HS-27A (cell line): Measurements from ENCODE around the gene BNIP5.

Experiments
- DNase-seq: peaks from one replicate; pipeline ENCODE4 v3.0.0-alpha.2; 2012; ENCODE audit warnings: low read depth, missing footprints

The BNIP5 gene

DNA sequence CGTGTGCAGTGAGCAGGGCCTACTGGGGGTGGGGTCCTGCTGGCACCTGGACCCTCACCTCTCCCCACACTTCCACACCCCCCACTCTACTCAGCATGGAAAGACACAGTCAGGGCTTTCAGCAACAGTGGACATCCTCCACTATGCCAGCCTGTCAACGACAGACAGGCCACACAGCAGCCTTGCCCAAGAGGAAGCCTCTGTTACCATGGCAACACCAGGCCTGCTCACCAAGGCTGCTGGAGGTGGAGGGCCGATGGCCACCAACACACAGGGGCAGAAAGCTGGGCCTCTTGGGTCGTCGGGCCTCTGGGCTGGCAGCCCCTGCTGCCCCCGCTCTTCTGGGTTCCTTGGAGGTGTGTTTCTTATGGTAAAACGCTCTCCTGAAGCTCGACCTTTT lies 13.6 kb downstream of the BNIP5 start:
- DNase-seq, result no peak

DNA sequence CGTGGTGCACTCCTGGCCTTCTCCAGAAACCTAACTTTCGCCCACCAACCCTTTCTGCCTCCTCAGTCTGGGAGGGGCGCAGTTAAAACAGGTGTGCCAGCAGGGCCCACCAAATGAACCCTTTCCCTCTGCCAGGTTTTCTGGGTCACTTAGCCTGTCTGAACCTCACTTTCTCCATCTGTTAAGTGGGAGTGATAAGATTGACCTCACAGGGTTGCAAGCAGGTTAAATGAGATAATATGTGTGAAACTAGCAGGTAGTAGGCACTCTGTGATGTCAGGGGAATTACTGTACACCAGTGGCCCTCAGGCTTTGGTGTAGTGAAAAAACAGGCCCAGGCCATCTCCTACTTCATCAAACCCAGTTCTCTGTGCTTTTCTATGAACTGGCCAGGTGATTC lies 14.1 kb downstream of the BNIP5 start:
- no peak for DNase-seq

DNA sequence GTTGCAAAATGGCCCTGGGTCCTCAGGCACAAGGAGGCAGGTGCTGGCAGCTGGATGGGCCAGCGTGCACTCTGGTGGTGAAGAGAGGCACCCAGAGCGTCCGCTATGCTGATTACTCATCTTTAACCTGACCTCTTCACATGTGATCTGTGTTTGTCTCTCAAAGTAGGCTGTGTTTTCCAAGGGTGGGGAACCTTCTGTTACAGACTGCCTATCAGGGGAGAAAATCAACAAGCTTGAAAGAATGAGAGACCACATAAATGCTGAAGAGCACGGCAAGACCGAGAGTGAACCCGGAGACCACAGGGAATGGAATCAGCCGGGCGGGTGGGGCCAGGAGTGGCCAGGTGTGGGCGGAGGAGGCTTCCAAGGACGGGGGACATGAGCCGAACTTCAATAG lies 16.2 kb downstream of the BNIP5 start:
- no peak for DNase-seq

DNA sequence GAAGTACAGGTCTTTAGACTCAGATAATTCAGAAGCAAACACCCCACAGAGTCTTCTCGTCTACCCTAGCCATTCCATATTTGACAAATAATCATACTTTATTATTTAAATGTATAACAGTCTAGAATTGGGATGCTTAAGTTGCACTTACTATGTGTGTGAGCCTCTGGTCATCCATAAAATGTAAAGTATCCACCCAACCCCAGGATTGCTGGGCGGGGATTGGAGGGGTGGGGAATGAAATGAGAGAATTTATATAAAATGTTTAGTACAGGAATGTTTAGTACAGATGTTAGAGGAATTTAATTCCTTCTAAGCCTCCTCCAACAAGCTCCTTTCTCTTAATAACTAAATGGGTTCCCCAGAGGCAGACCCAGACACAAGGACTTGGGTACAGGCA lies 16.9 kb downstream of the BNIP5 start:
- no peak for DNase-seq

DNA sequence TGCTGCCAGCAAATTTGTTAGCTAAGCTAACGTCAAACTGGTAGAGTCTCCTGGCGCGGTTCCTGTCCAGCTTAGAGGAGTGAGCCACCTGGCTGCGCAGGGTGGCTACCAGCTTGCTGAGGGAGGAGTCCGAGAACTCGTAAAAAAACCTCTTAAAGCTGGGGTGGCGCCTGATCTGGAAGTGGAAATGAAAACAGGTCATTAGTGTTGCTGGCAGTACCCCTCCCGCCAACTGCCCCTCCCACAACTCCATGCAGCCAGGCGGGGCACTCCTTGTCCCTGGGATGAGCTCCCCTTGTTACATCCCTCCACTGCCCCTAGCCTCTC lies 17.3 kb downstream of the BNIP5 start:
- no peak for DNase-seq

DNA sequence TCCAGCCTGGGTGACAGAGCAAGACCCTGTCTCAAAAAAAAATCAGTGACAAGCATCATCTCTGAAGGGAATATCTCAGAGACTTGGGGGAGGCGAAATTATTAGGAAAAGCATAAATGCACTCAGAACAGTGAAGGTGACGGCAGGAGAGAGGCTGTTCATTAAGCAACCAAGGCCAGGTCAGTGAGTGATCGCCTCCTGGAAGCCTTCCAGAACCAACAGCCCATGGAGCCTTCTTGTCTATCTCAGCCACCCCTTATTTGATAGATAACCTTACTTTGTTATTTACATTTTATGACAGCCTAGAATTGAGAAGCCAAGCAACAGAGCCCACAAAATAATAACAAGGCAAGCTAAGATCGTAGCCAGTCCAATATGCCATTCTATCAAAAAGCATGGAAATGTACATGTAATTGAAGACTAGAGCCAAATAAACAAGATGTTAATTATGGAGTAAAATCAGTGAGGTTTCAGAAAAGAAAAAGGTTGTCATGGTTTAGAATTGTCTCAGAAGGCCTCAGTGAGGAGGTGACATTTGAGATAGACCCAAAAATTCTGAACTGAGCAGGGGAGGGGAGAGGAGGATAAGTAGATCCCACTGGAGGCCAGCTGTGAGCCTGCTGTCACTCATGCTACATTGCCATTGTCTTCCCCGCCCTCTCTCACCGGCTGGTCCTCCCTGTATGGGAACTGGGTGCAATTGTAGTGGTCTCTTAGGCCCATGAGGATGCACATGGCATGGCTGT lies 17.8 kb downstream of the BNIP5 start:
- no peak for DNase-seq

DNA sequence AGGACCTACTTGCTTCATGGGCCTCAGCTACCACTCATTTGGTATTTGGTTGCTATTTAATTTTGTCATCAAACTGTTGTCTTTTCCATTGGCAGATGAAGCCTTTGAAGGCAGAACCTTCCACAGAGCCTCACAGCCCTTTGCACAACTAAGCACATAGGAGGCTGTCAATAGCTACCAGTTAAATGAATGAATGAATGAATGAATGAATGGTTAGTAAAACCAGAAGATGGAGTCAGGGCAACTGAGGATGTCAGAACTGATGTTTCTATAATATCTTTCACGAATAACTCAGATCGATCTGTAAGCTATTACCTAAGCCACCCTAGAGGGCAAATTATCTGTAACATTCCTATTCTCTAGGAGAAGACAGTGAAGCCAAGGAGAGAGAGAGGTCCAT lies 19.1 kb downstream of the BNIP5 start:
- no peak for DNase-seq

DNA sequence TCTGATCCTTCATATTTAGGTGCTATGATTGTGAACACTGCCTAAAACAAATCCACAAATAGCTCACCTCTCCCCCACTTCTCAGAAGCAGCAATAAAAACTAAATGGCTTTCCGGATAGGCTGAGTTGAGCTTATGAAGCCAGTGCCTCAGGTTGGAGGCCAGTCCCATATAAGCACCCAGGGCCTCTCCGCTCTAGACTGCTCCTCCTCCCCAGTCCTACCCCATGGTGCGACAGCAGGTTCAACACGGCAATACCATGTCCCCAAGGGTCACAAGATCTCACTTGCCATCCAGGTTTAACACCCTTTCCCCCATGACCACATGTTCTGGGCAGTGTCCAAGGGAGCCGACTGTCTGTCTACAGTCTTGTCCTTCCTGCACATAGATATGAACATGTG lies 20.8 kb downstream of the BNIP5 start:
- DNase-seq, result no peak

DNA sequence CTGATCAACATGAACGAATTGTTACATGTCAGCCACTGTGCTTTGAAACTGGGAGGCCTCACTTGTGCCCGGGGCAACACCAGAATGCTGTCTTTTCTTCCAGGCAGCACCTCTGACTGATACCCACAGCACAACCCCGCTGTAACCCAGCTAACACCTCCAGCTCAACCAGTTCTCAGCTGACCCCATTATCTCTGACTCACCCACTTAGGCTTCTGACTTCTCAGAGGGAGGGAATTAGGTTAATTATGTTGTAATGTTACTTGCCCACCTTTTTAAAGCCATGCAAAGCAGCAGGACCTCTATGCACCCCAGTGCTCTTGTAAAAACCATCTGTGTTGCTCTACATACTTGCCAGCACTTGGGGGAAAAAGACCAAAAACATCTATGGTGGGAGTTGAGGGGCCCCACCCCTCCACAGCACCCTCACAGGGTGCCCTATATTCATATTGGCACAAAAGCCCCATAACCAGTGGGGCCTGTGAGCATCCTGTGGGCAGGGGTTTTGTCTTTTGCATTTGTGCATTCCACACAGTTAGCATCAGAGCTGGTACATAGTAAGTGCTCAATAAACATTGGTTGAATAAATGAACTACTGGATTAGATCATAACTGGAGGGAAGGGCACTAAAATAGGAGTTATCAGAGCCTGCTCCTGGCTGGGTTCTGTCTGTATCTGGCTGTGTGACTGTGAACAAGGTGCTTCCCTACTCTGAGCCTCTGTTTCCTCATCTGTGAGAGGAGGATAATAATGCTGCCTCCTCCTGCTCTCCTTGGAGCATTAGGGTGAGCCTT lies 22.3 kb downstream of the BNIP5 start:
- no peak for DNase-seq

DNA sequence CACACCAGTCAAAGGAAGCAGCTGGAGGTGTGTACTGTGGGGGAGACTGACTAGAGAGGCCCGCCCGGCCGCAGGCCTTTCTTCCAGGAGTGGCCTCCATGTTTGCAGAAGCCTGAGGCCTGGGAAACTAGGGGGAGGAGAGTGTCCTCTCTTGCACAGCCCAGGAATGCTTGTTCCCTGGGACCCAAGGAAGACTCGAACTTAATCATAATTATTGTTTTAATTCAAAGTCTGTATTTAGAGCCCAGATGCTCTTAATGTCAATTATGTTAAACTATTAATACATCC lies 23.1 kb downstream of the BNIP5 start:
- DNase-seq, result no peak

DNA sequence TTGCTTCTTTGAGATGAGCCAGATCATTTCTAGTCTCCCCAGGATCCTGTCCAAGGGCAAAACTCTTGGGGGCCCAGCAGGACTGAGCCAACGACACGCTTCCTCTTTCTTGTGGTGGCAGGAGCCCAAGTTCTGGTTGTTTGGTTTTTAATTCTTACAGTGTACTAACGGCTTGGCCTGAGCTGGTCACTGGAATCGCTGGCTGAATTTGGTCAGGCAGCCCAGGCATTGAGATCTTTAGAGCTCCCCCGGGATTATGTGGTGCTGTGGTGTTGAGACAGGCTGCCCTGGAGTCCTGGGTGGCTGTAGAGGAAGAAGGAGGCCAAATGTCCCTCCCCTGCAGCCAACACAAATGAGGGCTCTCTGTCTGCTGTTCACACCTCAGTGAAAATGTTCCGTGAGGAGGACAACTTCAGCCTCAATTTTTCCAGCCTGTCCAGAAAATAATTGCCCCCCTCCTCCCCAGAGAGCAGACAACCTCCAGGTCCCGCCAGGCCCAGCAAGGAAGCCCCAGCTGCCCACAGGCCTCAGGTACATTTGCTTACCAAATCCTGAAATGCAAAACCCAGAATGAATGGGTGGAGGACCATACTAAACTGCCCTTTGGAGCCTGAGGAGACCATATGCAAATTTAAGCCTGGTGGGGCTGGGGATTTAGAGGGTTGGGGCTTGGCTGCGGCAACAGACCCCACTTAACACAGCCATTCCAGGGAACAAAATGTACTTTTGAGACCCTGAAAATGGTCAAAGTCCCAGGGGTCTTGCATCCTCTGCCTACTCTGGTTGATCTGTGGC lies 23.6 kb downstream of the BNIP5 start:
- no peak for DNase-seq

DNA sequence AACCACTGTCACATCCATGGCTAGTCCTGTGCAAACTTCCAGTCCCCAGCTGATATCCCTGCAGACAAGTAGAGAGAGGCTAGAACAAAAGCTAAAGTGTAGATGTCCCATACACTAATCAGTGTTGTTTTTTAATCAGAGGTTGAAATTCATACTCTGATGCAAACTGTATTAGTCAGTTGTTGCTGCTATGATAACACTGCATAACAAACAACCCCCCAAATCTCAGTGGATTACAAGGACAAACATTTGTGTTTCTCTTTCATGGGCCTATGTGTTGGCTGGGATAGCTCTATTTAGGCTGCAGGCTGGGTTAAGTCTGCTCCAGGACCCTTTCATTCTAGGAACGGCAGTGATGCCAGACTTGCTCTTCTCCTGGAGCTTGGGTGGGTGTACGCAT lies 26.8 kb downstream of the BNIP5 start:
- no peak for DNase-seq

DNA sequence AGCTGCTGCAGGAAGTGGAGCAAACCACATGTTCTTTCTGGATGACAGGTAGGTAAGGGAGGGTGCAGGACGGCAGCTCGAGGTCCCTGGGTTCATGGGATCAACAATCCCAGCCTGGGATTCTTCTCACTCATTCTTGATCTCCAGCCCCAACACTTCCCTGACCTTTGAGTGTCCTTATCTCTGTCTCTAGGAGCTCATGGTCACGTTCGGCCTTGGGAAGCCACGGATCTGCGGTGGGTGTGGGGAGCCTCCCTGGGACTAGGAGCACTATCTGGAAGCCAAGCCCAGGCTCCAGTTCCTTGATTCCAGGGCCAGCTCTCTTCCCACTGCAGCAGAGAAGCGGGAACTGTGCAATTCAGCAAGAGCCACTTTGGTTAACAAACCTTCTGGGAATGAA lies 27.5 kb downstream of the BNIP5 start:
- no peak for DNase-seq

DNA sequence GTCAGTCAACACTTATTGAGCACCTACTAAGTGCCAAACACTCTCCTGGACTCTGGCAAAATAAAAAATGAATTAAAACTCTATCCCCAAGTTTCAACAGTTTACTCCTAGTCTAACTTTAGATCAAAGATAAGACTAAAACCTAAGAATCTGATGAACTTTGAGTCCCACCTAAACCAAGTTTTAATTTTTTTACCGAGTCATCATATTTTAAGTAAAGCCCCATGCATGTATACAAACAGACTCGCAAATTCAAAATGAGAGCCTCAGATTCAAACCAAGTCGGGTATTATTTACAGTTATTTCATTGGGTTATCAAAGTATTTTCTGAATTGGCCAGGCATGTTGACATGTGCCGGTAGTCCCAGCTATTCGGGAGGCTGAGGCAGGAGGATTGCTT lies 28.2 kb downstream of the BNIP5 start:
- no peak for DNase-seq

DNA sequence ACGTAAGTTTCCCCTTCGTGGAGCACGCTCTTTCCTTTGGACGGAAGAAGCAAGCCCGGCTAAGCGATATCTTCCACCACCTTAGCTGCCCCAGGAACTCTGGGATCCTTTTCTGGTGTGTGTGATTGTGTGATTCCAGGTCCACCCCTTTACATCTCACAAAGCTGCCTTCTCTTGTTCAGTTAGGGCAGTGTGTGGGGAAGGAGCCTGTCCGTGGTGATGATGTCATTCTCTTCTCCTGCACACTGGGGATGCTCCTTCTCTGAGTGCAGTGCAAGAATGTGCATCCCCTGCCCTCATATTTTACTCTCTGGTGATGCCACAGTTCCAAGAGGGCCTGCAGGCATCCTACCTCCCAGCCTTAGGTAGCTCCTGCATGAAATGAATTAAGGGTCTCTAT lies 30.3 kb downstream of the BNIP5 start:
- DNase-seq, result no peak

DNA sequence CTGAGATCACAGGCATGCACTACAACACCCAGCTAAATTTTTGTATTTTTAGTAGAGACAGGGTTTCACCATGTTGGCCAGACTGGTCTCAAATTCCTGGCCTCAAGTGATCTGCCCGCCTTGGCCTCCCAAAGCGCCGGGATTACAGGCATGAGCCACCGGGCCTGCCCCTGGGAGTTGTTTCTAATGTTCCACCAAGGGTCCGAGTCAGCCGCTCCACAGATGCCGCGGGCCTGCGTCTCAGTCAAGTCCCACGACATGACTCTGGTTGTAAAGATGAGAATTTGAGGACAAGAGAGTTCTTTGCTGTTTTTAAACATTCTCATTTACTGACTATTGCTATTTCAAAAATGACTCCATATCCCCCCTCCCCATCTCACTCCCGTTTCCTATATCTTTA lies 30.8 kb downstream of the BNIP5 start:
- DNase-seq, result no peak

DNA sequence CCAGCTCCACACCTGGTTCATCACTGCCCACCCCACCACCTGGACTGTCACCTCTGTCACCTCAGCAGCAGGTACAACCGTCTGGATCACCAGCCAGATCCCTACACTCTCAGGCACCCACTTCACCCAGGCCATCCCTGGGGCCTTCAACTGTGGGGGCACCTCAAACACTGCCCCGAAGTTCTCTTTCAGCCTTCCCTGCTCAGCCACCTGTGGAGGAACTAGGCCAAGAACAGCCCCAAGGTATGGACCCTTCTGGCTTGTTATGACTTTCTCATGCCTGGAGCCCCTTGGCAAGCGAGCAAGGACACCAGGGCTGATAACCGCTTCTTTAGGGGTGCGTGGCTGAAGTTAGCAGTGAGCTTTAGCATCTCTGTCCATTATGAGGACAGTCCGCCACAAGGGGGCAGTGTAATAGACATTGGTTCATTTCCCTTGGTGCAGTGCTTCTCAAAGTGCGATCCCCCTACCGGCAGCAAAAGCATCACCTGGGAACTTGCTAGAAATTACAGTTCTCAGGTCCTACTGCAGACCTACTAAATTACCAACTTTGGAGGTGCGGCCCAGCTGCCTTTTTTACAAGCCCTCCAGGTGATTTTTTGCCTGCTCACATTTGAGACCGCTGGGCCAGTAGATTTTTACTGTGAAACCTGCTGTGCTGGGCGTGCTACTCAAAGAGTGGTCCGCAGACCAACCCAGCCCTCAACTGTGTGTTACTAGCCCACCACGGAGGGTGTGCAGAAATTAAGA lies 34.3 kb downstream of the BNIP5 start:
- peak; percentile 80 for DNase-seq

DNA sequence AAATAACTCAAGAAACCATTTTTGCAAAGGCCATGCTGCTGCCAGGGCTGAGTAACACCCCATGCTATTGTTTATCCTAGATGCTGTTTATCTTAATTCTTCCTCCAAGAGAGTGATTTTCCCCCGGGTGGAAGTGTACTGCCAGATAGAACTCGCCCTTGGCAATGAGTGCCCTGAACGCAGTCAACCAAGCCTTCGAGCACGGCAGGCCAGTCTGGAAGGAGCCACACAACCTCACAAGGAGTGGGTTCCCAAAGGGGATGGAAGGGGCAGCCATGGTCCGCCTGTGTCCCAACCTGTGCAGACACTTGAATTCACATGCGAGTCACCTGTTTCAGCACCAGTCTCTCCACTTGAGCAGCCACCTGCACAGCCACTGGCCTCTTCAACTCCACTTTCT lies 34.9 kb downstream of the BNIP5 start:
- DNase-seq, result no peak

DNA sequence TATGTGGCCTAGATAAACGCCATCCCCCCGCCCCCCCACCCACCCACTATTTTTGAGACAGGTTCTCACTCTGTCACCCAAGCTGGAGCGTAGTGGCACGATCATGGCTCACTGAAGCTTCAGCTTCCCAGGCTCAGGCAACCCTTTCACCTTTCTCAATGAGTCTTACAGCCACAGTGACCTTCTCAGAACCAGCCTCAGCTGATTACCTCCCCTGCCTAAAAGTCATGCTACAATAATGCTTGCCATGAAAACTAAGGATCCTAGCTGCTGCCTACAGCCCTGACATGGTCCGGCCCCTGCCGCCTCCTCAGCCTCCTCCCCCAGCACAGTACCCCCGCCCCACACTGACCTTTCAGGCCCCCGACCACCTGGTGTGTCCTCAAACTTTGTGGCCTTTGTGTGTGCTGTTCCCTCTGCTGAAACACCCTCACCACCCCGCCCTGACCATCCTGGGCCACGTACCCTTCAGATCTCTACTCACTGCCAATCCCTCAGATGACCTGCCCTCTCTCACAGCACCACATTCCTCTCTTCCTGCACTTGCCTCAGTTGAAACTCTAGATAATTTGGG lies 35.5 kb downstream of the BNIP5 start:
- DNase-seq, result no peak

DNA sequence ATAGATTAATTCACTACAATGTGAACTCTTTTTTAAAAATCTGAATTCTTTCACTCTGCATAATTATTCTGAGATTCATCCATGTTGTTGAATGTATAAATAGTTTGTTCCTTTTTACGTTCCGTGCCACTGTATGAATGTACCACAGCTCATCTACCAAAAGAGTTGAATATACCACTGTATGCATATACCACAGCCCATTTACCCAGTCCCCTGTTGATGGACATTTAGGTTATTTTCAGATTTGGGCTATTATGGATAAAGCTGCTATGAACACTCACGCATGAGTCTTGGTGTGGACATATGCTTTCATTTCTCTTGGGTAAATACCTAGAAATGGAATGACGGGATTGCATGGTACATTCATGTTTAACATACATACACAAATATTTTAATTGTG lies 38.7 kb downstream of the BNIP5 start:
- DNase-seq, result no peak

DNA sequence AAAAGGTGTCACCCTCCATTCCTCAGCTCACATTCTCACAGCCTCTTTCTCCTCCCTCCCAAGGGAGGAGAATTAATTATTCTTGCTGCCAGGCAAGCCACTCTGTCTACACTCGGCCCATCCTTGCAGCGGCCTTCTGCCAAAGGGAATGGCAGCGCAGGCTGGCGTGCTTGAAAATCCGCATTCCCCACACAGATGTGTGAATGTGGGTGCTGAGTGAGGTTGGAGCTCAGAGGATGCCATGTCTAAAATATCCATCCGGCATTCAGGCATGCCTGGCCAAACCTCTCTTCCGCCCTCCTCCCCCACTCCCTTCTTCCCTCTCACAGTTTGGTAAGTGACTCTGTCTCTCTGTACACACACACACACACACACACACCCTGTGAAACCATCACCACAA lies 39.2 kb downstream of the BNIP5 start:
- no peak for DNase-seq

DNA sequence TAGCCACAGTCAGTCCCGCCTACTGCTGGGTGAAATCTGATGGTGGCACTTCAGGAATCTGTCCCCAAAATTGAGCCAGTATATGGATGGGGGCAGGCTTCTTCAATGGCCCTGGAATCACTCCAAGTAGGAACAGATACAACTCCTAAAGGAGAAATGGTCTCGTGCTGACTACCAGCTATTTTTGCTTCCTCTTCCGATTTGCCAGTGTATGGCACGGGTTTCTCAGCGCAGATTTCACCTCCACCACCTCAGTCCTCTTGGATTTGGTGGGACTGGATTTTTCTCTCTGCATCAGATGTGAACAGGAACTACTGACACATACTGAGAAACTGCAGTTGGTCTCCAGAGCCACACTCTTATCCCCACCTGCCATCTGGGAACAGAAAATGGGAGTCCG lies 39.6 kb downstream of the BNIP5 start:
- no peak for DNase-seq
